Testis (tissue), 2 donors: ENCODE measurements around the gene CDCA5.

Source experiments
- CTCF ChIP-seq, 3 experiments: fragments of 450-650 bp in 2 of 3; fragments of 200-600 bp in 1 of 3; sonication (generic) in 1 of 3; IDR thresholded peaks; one replicate each; pipeline ENCODE4 v1.5.1; 2016 to 2019; ENCODE audit warnings: antibody characterized with exemption in 3 of 3, mild to moderate bottlenecking in 2 of 3, moderate library complexity in 1 of 3
- POLR2A ChIP-seq: fragments of 450-650 bp; IDR thresholded peaks from one replicate; pipeline ENCODE4 v1.6.1; 2017; ENCODE audit warnings: antibody characterized with exemption, mild to moderate bottlenecking, moderate library complexity

GRCh38 chr11:65064847-65065240, 19.0 kb downstream of the CDCA5 start:
- TF ChIP-seq CTCF (IDR thresholded peaks at IDR 0.05), result no peak
- TF ChIP-seq POLR2A, result no peak
